ENCODE data around the gene CSNK1A1.
"Not testable (repeated sequence)": the region's sequence is repeated elsewhere in the genome, so short reads cannot be mapped to it uniquely, and the experiment has no call there.

The CSNK1A1 gene

GRCh38 chr5:149518620-149519019 lies 32.6 kb downstream of the CSNK1A1 start:
- DNase-seq (ENCODE audit: low read depth) = no peak
- H3K4me3 ChIP-seq (ENCODE audit: low read length) = no peak overlapping the region
- no peak for TF ChIP-seq CTCF (IDR thresholded peaks at IDR 0.05; ENCODE audit: insufficient read depth, low read depth, low read length, missing control alignments)

GRCh38 chr5:149517461-149518122 lies 33.6 kb downstream of the CSNK1A1 start:
- no peak overlapping the region for H3K4me3 ChIP-seq (ENCODE audit: low read length)
- no peak for TF ChIP-seq CTCF (IDR thresholded peaks at IDR 0.05; ENCODE audit: insufficient read depth, low read depth, low read length, missing control alignments)
- peak; percentile 19 for DNase-seq (ENCODE audit: low read depth)

- no peak for DNase-seq (ENCODE audit: low read depth)
- no peak for TF ChIP-seq CTCF (IDR thresholded peaks at IDR 0.05; ENCODE audit: insufficient read depth, low read depth, low read length, missing control alignments)
- no peak overlapping the region for H3K4me3 ChIP-seq (ENCODE audit: low read length)
Measured at GRCh38 chr5:149514512-149514911, 36.7 kb downstream of the CSNK1A1 start.

GRCh38 chr5:149513372-149513947 lies 37.8 kb downstream of the CSNK1A1 start:
- not testable (repeated sequence) for H3K4me3 ChIP-seq (ENCODE audit: low read length)

GRCh38 chr5:149510136-149510535 lies 41.1 kb downstream of the CSNK1A1 start:
- DNase-seq (ENCODE audit: low read depth) = no peak
- no peak for TF ChIP-seq CTCF (IDR thresholded peaks at IDR 0.05; ENCODE audit: insufficient read depth, low read depth, low read length, missing control alignments)

More at GRCh38 chr5:149513372-149513947, 37.8 kb downstream of the CSNK1A1 start:
- not testable (repeated sequence) for DNase-seq (ENCODE audit: low read depth)

GRCh38 chr5:149504677-149505076 lies 46.6 kb downstream of the CSNK1A1 start:
- H3K4me3 ChIP-seq (ENCODE audit: low read length) = no peak overlapping the region
- no peak for DNase-seq (ENCODE audit: low read depth)
- no peak for TF ChIP-seq CTCF (IDR thresholded peaks at IDR 0.05; ENCODE audit: insufficient read depth, low read depth, low read length, missing control alignments)

More at GRCh38 chr5:149510136-149510535, 41.1 kb downstream of the CSNK1A1 start:
- H3K4me3 ChIP-seq (ENCODE audit: low read length) = no peak overlapping the region

- no peak overlapping the region for H3K4me3 ChIP-seq (ENCODE audit: low read length)
- DNase-seq (ENCODE audit: low read depth) = no peak
- no peak for TF ChIP-seq CTCF (IDR thresholded peaks at IDR 0.05; ENCODE audit: insufficient read depth, low read depth, low read length, missing control alignments)
Measured at GRCh38 chr5:149503006-149503405, 48.2 kb downstream of the CSNK1A1 start.

Measured in epithelial cell of esophagus (primary cell).